HepG2 (cell line): Measurements from ENCODE around the gene SPAG8. TPM values are rescaled to one million over a fixed set of nuclear protein-coding genes. Genes with fewer than 3 reads are reported as not detected.

Source experiments
- BRCA1 ChIP-seq: sonication (generic); formaldehyde crosslinking; IDR thresholded peaks from 2 replicates; pipeline ENCODE4 v1.4.0; 2020; ENCODE audit warnings: missing genetic modification reagents
- GFI1 ChIP-seq: sonication (generic); formaldehyde crosslinking; IDR thresholded peaks from 2 replicates; pipeline ENCODE4 v1.5.0; 2020; ENCODE audit warnings: missing genetic modification reagents, mild to moderate bottlenecking, borderline replicate concordance
- MYNN ChIP-seq: sonication (generic); formaldehyde crosslinking; IDR thresholded peaks from 2 replicates; pipeline ENCODE4 v1.4.0; 2020; ENCODE audit warnings: mild to moderate bottlenecking, low read depth, missing genetic modification reagents
- MYPOP ChIP-seq: sonication (generic); formaldehyde crosslinking; IDR thresholded peaks from 2 replicates; pipeline ENCODE4 v1.8.1; 2023; ENCODE audit warnings: mild to moderate bottlenecking, moderate library complexity, missing genetic modification reagents
- PBX2 ChIP-seq: IDR thresholded peaks from 2 replicates; pipeline ENCODE4 v1.6.1; 2016; ENCODE audit warnings: control low read depth
- SPEN ChIP-seq: sonication (generic); formaldehyde crosslinking; IDR thresholded peaks from 2 replicates; pipeline ENCODE4 v1.5.1; 2020; ENCODE audit warnings: low read depth, mild to moderate bottlenecking, missing genetic modification reagents
- SSRP1 ChIP-seq: IDR thresholded peaks from 2 replicates; pipeline ENCODE4 v1.6.1; 2016; ENCODE audit warnings: control low read depth
- TEAD3 ChIP-seq: optimal IDR thresholded peaks from 2 replicates; pipeline ENCODE3; 2016; ENCODE audit warnings: borderline replicate concordance
- YY1 ChIP-seq: IDR thresholded peaks from 2 replicates; pipeline ENCODE4 v1.6.1; 2011; ENCODE audit warnings: low read length, low read depth, moderate library complexity, mild to moderate bottlenecking; ENCODE audit not compliant: insufficient read depth, insufficient replicate concordance
- ZBTB8A ChIP-seq: sonication (generic); formaldehyde crosslinking; IDR thresholded peaks from 2 replicates; pipeline ENCODE4 v1.4.0; 2020; ENCODE audit warnings: mild to moderate bottlenecking, low read depth, missing genetic modification reagents, borderline replicate concordance
- ZNF143 ChIP-seq: sonication (generic); formaldehyde crosslinking; IDR thresholded peaks from 2 replicates; pipeline ENCODE4 v1.4.0; 2020; ENCODE audit warnings: missing genetic modification reagents
- ZNF441 ChIP-seq: sonication (generic); formaldehyde crosslinking; IDR thresholded peaks from 2 replicates; pipeline ENCODE4 v1.7.0; 2021; ENCODE audit warnings: missing genetic modification reagents, borderline replicate concordance
- polyA plus RNA-seq, 8 experiments: library from polyadenylated mRNA; depleted of rRNA in 3 of 8; stranded (reverse) in 7 of 8; unstranded in 1 of 8; fragments of >200 nt; fragmentation: Illumina TruSeq in 4 of 8; extraction: Trizol in 4 of 8; gene quantifications; 2 replicates each; pipeline versions ENCODE4 v1.2.1 to v1.2.3, GENCODE V29; 2011 to 2016; ENCODE audit warnings: low read depth in 4 of 8, missing spikeins in 1 of 8, mixed read lengths in 1 of 8; ENCODE audit not compliant: insufficient read depth in 1 of 8
- total RNA-seq, 5 experiments: library from RNA; depleted of rRNA; stranded (reverse); fragments of >200 nt; fragmentation: Illumina TruSeq; extraction: Trizol; gene quantifications; 2 replicates each; pipeline ENCODE4 v1.2.3, GENCODE V29; 2016; ENCODE audit warnings: low read depth in 1 of 5
- TF ChIP-seq, protein P1 (sequence below): sonication (generic); formaldehyde crosslinking; IDR thresholded peaks from 2 replicates; pipeline ENCODE4 v1.5.1; 2020; ENCODE audit warnings: mild to moderate bottlenecking, missing genetic modification reagents, borderline replicate concordance
- TF ChIP-seq, protein P2 (sequence below): sonication (generic); formaldehyde crosslinking; IDR thresholded peaks from 2 replicates; pipeline ENCODE4 v1.5.0; 2020; ENCODE audit warnings: missing genetic modification reagents, mild to moderate bottlenecking, borderline replicate concordance
- TF ChIP-seq, protein P3 (sequence below): sonication (generic); formaldehyde crosslinking; IDR thresholded peaks from 2 replicates; pipeline ENCODE4 v1.4.0; 2020; ENCODE audit warnings: mild to moderate bottlenecking, missing genetic modification reagents

The SPAG8 gene
- total and polyA plus RNA-seq, 2 of the 13 experiments (the other 11 are each of a cell fraction or from before 2014, with no cell fraction given) = 0.18 to 0.27 TPM

DNA sequence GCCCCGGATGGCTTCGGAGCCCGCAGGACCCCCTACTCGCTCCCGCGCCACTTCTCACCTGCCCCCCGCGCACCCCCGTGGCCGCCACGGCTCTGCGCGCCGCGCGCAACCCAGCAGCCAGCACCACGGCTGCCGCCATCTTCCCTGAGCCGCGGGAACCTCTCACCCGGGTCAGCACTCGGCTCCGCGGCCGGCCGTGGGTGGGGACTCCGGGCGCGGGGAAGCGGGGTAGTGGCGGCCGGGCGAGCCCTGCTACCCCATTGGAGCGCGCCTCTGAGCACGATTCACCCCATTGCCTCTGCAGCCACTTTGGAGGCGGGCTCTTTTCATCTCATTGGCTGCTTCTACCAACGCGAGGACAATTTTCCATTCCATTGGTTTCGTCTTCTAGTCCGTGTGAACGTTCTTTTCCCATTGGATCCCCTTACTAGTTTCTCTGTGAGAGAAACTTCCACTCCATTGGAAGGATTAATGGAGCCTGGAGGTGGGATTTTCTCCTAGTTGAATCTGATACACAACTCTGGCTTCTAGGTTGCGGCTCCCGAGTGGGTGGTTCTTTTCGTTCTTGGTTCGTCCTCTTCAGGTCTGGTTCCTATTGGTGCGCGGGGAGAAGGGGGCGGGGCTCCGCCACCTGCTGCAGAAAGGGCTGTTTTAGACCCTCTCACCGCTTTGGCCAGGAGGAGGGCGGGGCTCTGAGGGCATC is 2.9 kb upstream of the SPAG8 start, which contains the start of gene HINT2 (continued):
- TF ChIP-seq SSRP1 (CRISPR knock-in tag) (no peak), MYPOP (0 out of 2 replicates have a peak, but pooled peaks have one; percentile 45), SPEN (CRISPR knock-in tag) (peak; percentile 5; the same call in 1 of the 2 replicates), YY1 (peak; percentile 94), ZBTB8A (CRISPR knock-in tag) (no peak), GFI1 (CRISPR knock-in tag) (no peak), PBX2 (CRISPR knock-in tag) (no peak), ZNF143 (CRISPR knock-in tag) (no peak), TEAD3 (CRISPR knock-in tag) (peak; percentile 17), MYNN (no peak), BRCA1 (0 out of 2 replicates have a peak, but pooled peaks have one; percentile 54), ZNF441 (0 out of 2 replicates have a peak, but pooled peaks have one; percentile 44)
- TF ChIP-seq, protein P1, sequence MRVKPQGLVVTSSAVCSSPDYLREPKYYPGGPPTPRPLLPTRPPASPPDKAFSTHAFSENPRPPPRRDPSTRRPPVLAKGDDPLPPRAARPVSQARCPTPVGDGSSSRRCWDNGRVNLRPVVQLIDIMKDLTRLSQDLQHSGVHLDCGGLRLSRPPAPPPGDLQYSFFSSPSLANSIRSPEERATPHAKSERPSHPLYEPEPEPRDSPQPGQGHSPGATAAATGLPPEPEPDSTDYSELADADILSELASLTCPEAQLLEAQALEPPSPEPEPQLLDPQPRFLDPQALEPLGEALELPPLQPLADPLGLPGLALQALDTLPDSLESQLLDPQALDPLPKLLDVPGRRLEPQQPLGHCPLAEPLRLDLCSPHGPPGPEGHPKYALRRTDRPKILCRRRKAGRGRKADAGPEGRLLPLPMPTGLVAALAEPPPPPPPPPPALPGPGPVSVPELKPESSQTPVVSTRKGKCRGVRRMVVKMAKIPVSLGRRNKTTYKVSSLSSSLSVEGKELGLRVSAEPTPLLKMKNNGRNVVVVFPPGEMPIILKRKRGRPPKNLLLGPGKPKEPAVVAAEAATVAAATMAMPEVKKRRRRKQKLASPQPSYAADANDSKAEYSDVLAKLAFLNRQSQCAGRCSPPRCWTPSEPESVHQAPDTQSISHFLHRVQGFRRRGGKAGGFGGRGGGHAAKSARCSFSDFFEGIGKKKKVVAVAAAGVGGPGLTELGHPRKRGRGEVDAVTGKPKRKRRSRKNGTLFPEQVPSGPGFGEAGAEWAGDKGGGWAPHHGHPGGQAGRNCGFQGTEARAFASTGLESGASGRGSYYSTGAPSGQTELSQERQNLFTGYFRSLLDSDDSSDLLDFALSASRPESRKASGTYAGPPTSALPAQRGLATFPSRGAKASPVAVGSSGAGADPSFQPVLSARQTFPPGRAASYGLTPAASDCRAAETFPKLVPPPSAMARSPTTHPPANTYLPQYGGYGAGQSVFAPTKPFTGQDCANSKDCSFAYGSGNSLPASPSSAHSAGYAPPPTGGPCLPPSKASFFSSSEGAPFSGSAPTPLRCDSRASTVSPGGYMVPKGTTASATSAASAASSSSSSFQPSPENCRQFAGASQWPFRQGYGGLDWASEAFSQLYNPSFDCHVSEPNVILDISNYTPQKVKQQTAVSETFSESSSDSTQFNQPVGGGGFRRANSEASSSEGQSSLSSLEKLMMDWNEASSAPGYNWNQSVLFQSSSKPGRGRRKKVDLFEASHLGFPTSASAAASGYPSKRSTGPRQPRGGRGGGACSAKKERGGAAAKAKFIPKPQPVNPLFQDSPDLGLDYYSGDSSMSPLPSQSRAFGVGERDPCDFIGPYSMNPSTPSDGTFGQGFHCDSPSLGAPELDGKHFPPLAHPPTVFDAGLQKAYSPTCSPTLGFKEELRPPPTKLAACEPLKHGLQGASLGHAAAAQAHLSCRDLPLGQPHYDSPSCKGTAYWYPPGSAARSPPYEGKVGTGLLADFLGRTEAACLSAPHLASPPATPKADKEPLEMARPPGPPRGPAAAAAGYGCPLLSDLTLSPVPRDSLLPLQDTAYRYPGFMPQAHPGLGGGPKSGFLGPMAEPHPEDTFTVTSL (CRISPR knock-in tag) = no peak
- TF ChIP-seq, protein P2, sequence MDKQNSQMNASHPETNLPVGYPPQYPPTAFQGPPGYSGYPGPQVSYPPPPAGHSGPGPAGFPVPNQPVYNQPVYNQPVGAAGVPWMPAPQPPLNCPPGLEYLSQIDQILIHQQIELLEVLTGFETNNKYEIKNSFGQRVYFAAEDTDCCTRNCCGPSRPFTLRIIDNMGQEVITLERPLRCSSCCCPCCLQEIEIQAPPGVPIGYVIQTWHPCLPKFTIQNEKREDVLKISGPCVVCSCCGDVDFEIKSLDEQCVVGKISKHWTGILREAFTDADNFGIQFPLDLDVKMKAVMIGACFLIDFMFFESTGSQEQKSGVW (CRISPR knock-in tag) = no peak
- TF ChIP-seq, protein P3, sequence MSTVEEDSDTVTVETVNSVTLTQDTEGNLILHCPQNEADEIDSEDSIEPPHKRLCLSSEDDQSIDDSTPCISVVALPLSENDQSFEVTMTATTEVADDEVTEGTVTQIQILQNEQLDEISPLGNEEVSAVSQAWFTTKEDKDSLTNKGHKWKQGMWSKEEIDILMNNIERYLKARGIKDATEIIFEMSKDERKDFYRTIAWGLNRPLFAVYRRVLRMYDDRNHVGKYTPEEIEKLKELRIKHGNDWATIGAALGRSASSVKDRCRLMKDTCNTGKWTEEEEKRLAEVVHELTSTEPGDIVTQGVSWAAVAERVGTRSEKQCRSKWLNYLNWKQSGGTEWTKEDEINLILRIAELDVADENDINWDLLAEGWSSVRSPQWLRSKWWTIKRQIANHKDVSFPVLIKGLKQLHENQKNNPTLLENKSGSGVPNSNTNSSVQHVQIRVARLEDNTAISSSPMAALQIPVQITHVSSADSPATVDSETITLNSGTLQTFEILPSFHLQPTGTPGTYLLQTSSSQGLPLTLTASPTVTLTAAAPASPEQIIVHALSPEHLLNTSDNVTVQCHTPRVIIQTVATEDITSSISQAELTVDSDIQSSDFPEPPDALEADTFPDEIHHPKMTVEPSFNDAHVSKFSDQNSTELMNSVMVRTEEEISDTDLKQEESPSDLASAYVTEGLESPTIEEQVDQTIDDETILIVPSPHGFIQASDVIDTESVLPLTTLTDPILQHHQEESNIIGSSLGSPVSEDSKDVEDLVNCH (CRISPR knock-in tag) = no peak
